A673 (cell line): ENCODE results near the gene CIROP. TPM values are rescaled to one million over a fixed set of nuclear protein-coding genes. Genes with fewer than 3 reads are reported as not detected.

Source experiments
- Bru-seq: library from RNA; stranded (reverse); fragments of 400-500 nt; gene quantifications from one replicate; lab custom pipeline; 2021; lab: Mats Ljungman, UMichigan
- BruChase-seq, 2 experiments: library from RNA; stranded (reverse); fragments of 400-500 nt; gene quantifications; one replicate each; lab custom pipeline; 2021; lab: Mats Ljungman, UMichigan
- BruUV-seq: library from RNA; stranded (reverse); fragments of 400-500 nt; replicated peaks from 2 replicates; lab custom pipeline; 2021; lab: Mats Ljungman, UMichigan
- CTCF ChIA-PET: fragments of 300-600 bp; sonication (Branson Sonifier 250); formaldehyde crosslinking; loops from one replicate; lab custom pipeline; 2022; ENCODE audit warnings: antibody characterized with exemption; lab: Charles Lee
- POLR2A ChIA-PET: fragments of 300-600 bp; sonication (Branson Sonifier 250); formaldehyde crosslinking; loops from one replicate; lab custom pipeline; 2022; ENCODE audit warnings: antibody characterized with exemption; ENCODE audit not compliant: low non-redundant PET; lab: Charles Lee
- DNase-seq: peaks from one replicate; pipeline ENCODE4 v3.0.0-alpha.2; 2015; ENCODE audit warnings: low spot score
- H3K27ac ChIP-seq: fragments of 200-600 bp; sonication (generic); 2 replicates; pipeline ENCODE4 v1.5.1; 2016; ENCODE audit warnings: mixed run types, low read depth, mild to moderate bottlenecking, mixed read lengths, antibody characterized with exemption, low read length; ENCODE audit not compliant: poor library complexity, severe bottlenecking
- H3K27me3 ChIP-seq: fragments of 200-600 bp; sonication (generic); replicated peaks from 2 replicates; pipeline ENCODE4 v1.6.1; 2017; ENCODE audit warnings: mixed run types, low read depth, mild to moderate bottlenecking, mixed read lengths, antibody characterized with exemption, low read length; ENCODE audit not compliant: insufficient read depth, poor library complexity
- H3K36me3 ChIP-seq: fragments of 200-600 bp; sonication (generic); 2 replicates; pipeline ENCODE4 v1.6.1; 2016; ENCODE audit warnings: mixed run types, mild to moderate bottlenecking, mixed read lengths, antibody characterized with exemption, low read length; ENCODE audit not compliant: insufficient read depth, poor library complexity, severe bottlenecking
- H3K4me1 ChIP-seq: fragments of 200-600 bp; sonication (generic); 2 replicates; pipeline ENCODE4 v1.6.1; 2017; ENCODE audit warnings: mixed run types, mild to moderate bottlenecking, mixed read lengths, antibody characterized with exemption, low read length; ENCODE audit not compliant: insufficient read depth, poor library complexity, severe bottlenecking
- H3K4me3 ChIP-seq: fragments of 200-600 bp; sonication (generic); 2 replicates; pipeline ENCODE4 v1.5.1; 2016; ENCODE audit warnings: low read depth, mixed run types, mild to moderate bottlenecking, mixed read lengths, low read length; ENCODE audit not compliant: poor library complexity, severe bottlenecking
- H3K9me3 ChIP-seq: fragments of 200-600 bp; sonication (generic); 2 replicates; pipeline ENCODE4 v1.6.1; 2016; ENCODE audit warnings: mixed run types, low read depth, mild to moderate bottlenecking, mixed read lengths, antibody characterized with exemption, low read length; ENCODE audit not compliant: poor library complexity, severe bottlenecking
- CTCF ChIP-seq: fragments of 300-800, 200-600 bp; sonication (generic); conservative IDR thresholded peaks from 2 replicates; pipeline ENCODE4 v1.5.1; 2017; ENCODE audit warnings: low read depth, mild to moderate bottlenecking, antibody characterized with exemption, low read length, moderate library complexity, mixed read lengths
- EZH2 ChIP-seq: fragments of 200-600 bp; sonication (generic); IDR thresholded peaks from 2 replicates; pipeline ENCODE4 v1.6.1; 2017; ENCODE audit warnings: borderline replicate concordance, low read depth, mild to moderate bottlenecking, mixed read lengths, antibody characterized with exemption, low read length; ENCODE audit not compliant: poor library complexity, severe bottlenecking
- intact Hi-C: fragments of 100-400 bp; cut with micrococcal nuclease; formaldehyde crosslinking; loops from one replicate; pipeline ENCODE4 v1.10.0; 2022; ENCODE audit not compliant: unreplicated experiment
- long read RNA-seq: library from polyadenylated mRNA; stranded (forward); transcript quantifications from one replicate; pipeline ENCODE4 v2.0.0, GENCODE V29; 2022
- total RNA-seq: library from RNA; stranded (reverse); gene quantifications from 2 replicates; pipeline ENCODE4 v1.2.3, GENCODE V29; 2021

CIROP gene
- total RNA-seq, result not detected in 2 replicates
- Bru-seq, nascent RNA, result not detected
- not detected for BruChase-seq, experiment 1, labeled RNA remaining after a 2-hour chase
- BruChase-seq, experiment 2, labeled RNA remaining after a 6-hour chase, result not detected
- long read RNA-seq, result 0 reads

- TF ChIP-seq CTCF (no peak), EZH2 (no peak)
- Histone ChIP-seq H3K4me3 (no peak within 1 kb of the TSS), H3K27ac (no peak within 1 kb of the TSS), H3K27me3 (no peaks in the 10 kb centered on the region), H3K36me3 (no peaks in the 10 kb centered on the region), H3K4me1 (peaks cover 9% of the 10 kb centered on the region), H3K9me3 (no peaks in the 10 kb centered on the region)
- DNase-seq, result no peak
- no TSS peak for BruUV-seq
- intact Hi-C loops, result no loop called here
- POLR2A ChIA-PET, result no interaction called here
- CTCF ChIA-PET, result no interaction called here
Measured at GRCh38 chr14:23104591-23105347, at the start of gene CIROP. Gene CIROP, minus strand, starts transcription at chr14:23104989. Its CDS starts 69 bp downstream, at chr14:23104920.

- peak; percentile 60 for DNase-seq
- CTCF ChIA-PET, result interaction anchor here (1.4 kb wide), 1 partner anchor 33 kb away, joined by 9 read pairs; no protein-coding TSS in a partner anchor
- Histone ChIP-seq H3K4me1 (peaks cover 34% of the 10 kb centered on the region), H3K4me3 (no peak overlapping the region), H3K27ac (peak overlapping the region; percentile 93), H3K27me3 (no peaks in the 10 kb centered on the region), H3K36me3 (no peaks in the 10 kb centered on the region), H3K9me3 (no peaks in the 10 kb centered on the region)
- intact Hi-C loops, result no loop called here
- BruUV-seq, result no TSS peak
- TF ChIP-seq CTCF, result no peak
- TF ChIP-seq EZH2, result no peak
- POLR2A ChIA-PET, result interaction anchor here (0.8 kb wide), 1 partner anchor 13 kb away, joined by 4 read pairs; no protein-coding TSS in a partner anchor
Measured at GRCh38 chr14:23153851-23154796, 49.3 kb upstream of the CIROP start.

GRCh38 chr14:23151342-23151741, 46.6 kb upstream of the CIROP start:
- no peak overlapping the region for H3K27ac ChIP-seq
- H3K4me3 ChIP-seq, result no peak overlapping the region
- TF ChIP-seq CTCF (no peak), EZH2 (no peak)
- POLR2A ChIA-PET, result no interaction called here
- peaks cover 33% of the 10 kb centered on the region for H3K4me1 ChIP-seq
- CTCF ChIA-PET, result interaction anchor here (0.6 kb wide), 1 partner anchor 31 kb away, joined by 14 read pairs; no protein-coding TSS in a partner anchor
- no peak for DNase-seq
- H3K36me3 ChIP-seq, result no peaks in the 10 kb centered on the region
- no peaks in the 10 kb centered on the region for H3K27me3 ChIP-seq
- intact Hi-C loops, result no loop called here
- no peaks in the 10 kb centered on the region for H3K9me3 ChIP-seq
- no TSS peak for BruUV-seq
